ENCODE results near the gene FAM168A. TPM values are rescaled to one million over a fixed set of nuclear protein-coding genes. Genes with fewer than 3 reads are reported as not detected.

The FAM168A gene
- total and polyA plus RNA-seq, 4 donors: 4.8 to 14.6 (median 9.1) TPM

GRCh38 chr11:73586791-73587190, 11.1 kb downstream of the FAM168A start:
- H3K36me3 ChIP-seq (ENCODE audit: control insufficient read depth in 4 of 4, insufficient read depth in 3 of 4, low read depth in 1 of 4, low read length in 3 of 4): no peaks in the 10 kb centered on the region
- no peak for DNase-seq (ENCODE audit: low spot score)
- no peaks in the 10 kb centered on the region for H3K27me3 ChIP-seq (ENCODE audit: control insufficient read depth in 4 of 4, insufficient read depth in 4 of 4, low read length in 3 of 4)
- no peaks in the 10 kb centered on the region for H3K9me3 ChIP-seq (ENCODE audit: control insufficient read depth in 4 of 4, low read length in 3 of 4)
- TF ChIP-seq EGR1 (IDR thresholded peaks at IDR 0.05; ENCODE audit: low read depth in 2 of 2) (no peak), JUND (IDR thresholded peaks at IDR 0.05) (no peak), MAX (IDR thresholded peaks at IDR 0.05) (no peak), RXRA (IDR thresholded peaks at IDR 0.05) (no peak), NR2F2 (IDR thresholded peaks at IDR 0.05) (no peak), CTCF (IDR thresholded peaks at IDR 0.05; ENCODE audit: low read depth, low read length, missing input control) (no peak)
- peaks cover 1 to 6% (median 3%) of the 10 kb centered on the region in 4 donors for H3K4me1 ChIP-seq (ENCODE audit: control insufficient read depth in 4 of 4, insufficient read depth in 4 of 4, low read length in 3 of 4)
- no peak overlapping the region for H3K27ac ChIP-seq (ENCODE audit: low read depth in 1 of 2, low read length in 2 of 2)
- no peak overlapping the region for H3K4me3 ChIP-seq (ENCODE audit: low read depth in 1 of 3, low read length in 3 of 3)
- WGBS: 96% methylated on average over 1 of the region's 1 CpG
- no peak overlapping the region for H3K9ac ChIP-seq (ENCODE audit: low read depth in 1 of 2, low read length in 2 of 2)

GRCh38 chr11:73585834-73586575, 11.9 kb downstream of the FAM168A start:
- no peak overlapping the region for H3K9ac ChIP-seq (ENCODE audit: low read depth in 1 of 2, low read length in 2 of 2)
- 100% methylated on average over 1 of the region's 1 CpG for WGBS
- H3K9me3 ChIP-seq (ENCODE audit: control insufficient read depth in 4 of 4, low read length in 3 of 4): no peaks in the 10 kb centered on the region
- no peak overlapping the region for H3K27ac ChIP-seq (ENCODE audit: low read depth in 1 of 2, low read length in 2 of 2)
- no peaks in the 10 kb centered on the region for H3K27me3 ChIP-seq (ENCODE audit: control insufficient read depth in 4 of 4, insufficient read depth in 4 of 4, low read length in 3 of 4)
- no peak for TF ChIP-seq NR2F2 (IDR thresholded peaks at IDR 0.05)
- no peak for TF ChIP-seq ATF3 (IDR thresholded peaks at IDR 0.05)
- TF ChIP-seq YY1 (IDR thresholded peaks at IDR 0.05): no peak
- no peak for TF ChIP-seq RXRA (IDR thresholded peaks at IDR 0.05)
- TF ChIP-seq FOXA1 (IDR thresholded peaks at IDR 0.05): no peak
- no peak for TF ChIP-seq JUND (IDR thresholded peaks at IDR 0.05)
- H3K4me1 ChIP-seq (ENCODE audit: control insufficient read depth in 4 of 4, insufficient read depth in 4 of 4, low read length in 3 of 4): peaks cover 1 to 6% (median 3%) of the 10 kb centered on the region in 4 donors
- H3K4me3 ChIP-seq (ENCODE audit: low read depth in 1 of 3, low read length in 3 of 3): no peak overlapping the region
- H3K36me3 ChIP-seq (ENCODE audit: control insufficient read depth in 4 of 4, insufficient read depth in 3 of 4, low read depth in 1 of 4, low read length in 3 of 4): no peaks in the 10 kb centered on the region
- no peak for DNase-seq (ENCODE audit: low spot score)

- Histone ChIP-seq H3K4me3 (ENCODE audit: low read depth in 1 of 3, low read length in 3 of 3) (no peak overlapping the region), H3K27ac (ENCODE audit: low read depth in 1 of 2, low read length in 2 of 2) (no peak overlapping the region), H3K27me3 (ENCODE audit: control insufficient read depth in 4 of 4, insufficient read depth in 4 of 4, low read length in 3 of 4) (no peaks in the 10 kb centered on the region), H3K4me1 (ENCODE audit: control insufficient read depth in 4 of 4, insufficient read depth in 4 of 4, low read length in 3 of 4) (peaks cover 1 to 6% (median 3%) of the 10 kb centered on the region in 4 donors), H3K36me3 (ENCODE audit: control insufficient read depth in 4 of 4, insufficient read depth in 3 of 4, low read depth in 1 of 4, low read length in 3 of 4) (no peaks in the 10 kb centered on the region), H3K9me3 (ENCODE audit: control insufficient read depth in 4 of 4, low read length in 3 of 4) (no peaks in the 10 kb centered on the region), H3K9ac (ENCODE audit: low read depth in 1 of 2, low read length in 2 of 2) (no peak overlapping the region)
- TF ChIP-seq RXRA (IDR thresholded peaks at IDR 0.05): peak in 1 of 2 donors; percentile 21
- TF ChIP-seq RAD21 (IDR thresholded peaks at IDR 0.05): peak in 1 of 2 donors; percentile 19
- TF ChIP-seq HNF4A (conservative IDR thresholded peaks at IDR 0.05): peak; percentile 16 to 57
- no peak for TF ChIP-seq JUND (IDR thresholded peaks at IDR 0.05)
- no peak for TF ChIP-seq CTCF (IDR thresholded peaks at IDR 0.05; ENCODE audit: low read depth, low read length, missing input control)
- TF ChIP-seq HNF4G (IDR thresholded peaks at IDR 0.05): no peak
- no peak for TF ChIP-seq ZBTB33 (IDR thresholded peaks at IDR 0.05)
- no peak for TF ChIP-seq TAF1 (conservative IDR thresholded peaks at IDR 0.05)
- TF ChIP-seq NR2F2 (IDR thresholded peaks at IDR 0.05): peak; percentile 50
- TF ChIP-seq SP1 (IDR thresholded peaks at IDR 0.05): no peak
- no peak for TF ChIP-seq FOXA2 (IDR thresholded peaks at IDR 0.05)
- DNase-seq (ENCODE audit: low spot score): no peak
- 68% methylated on average over 3 of the region's 3 CpGs for WGBS
These were observed 13.1 kb downstream of the FAM168A start for GRCh38 chr11:73584831-73585230.

Measured in liver (tissue), 9 donors.